ENCODE data around the gene SHROOM3.

SHROOM3 gene

DNA sequence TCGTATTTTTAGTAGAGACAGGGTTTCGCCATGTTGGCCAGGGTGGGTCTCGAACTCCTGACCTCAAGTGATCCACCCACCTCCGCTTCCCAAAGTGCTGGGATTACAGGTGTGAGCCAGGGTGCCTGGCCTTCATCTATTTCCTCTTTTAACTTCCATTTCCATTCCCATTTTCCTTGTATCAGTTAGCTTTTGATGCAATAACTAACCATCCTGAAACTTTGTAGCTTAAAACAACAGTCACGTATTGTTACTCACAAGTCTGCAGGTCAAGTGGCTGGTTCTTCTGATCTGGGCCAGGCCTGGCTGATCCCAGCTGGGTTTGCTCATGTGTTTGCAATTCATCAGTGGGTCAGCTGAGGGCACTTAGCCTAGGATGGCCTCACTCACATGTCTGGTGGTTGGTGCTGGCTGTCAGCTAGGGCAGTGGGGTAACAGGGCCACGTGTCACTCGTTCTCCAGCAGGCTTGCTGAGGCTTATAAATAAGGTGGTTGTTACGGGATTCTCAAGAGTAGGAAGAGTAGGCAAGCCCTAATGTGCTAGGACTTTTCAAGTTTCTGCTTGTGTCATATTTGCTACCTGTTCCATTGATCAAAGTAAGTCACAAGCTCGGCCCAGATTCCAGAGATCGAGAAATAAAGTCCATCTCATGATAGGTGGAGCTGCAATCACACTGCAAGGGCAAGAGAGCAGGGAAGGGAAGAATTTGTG lies 374.7 kb downstream of the SHROOM3 start:
- H3K27ac ChIP-seq = no peak overlapping the region
- TF ChIP-seq ZFX (IDR thresholded peaks at IDR 0.05; ENCODE audit: borderline replicate concordance) = no peak
- TF ChIP-seq, protein P1, sequence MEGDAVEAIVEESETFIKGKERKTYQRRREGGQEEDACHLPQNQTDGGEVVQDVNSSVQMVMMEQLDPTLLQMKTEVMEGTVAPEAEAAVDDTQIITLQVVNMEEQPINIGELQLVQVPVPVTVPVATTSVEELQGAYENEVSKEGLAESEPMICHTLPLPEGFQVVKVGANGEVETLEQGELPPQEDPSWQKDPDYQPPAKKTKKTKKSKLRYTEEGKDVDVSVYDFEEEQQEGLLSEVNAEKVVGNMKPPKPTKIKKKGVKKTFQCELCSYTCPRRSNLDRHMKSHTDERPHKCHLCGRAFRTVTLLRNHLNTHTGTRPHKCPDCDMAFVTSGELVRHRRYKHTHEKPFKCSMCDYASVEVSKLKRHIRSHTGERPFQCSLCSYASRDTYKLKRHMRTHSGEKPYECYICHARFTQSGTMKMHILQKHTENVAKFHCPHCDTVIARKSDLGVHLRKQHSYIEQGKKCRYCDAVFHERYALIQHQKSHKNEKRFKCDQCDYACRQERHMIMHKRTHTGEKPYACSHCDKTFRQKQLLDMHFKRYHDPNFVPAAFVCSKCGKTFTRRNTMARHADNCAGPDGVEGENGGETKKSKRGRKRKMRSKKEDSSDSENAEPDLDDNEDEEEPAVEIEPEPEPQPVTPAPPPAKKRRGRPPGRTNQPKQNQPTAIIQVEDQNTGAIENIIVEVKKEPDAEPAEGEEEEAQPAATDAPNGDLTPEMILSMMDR (IDR thresholded peaks at IDR 0.05) = no peak

DNA sequence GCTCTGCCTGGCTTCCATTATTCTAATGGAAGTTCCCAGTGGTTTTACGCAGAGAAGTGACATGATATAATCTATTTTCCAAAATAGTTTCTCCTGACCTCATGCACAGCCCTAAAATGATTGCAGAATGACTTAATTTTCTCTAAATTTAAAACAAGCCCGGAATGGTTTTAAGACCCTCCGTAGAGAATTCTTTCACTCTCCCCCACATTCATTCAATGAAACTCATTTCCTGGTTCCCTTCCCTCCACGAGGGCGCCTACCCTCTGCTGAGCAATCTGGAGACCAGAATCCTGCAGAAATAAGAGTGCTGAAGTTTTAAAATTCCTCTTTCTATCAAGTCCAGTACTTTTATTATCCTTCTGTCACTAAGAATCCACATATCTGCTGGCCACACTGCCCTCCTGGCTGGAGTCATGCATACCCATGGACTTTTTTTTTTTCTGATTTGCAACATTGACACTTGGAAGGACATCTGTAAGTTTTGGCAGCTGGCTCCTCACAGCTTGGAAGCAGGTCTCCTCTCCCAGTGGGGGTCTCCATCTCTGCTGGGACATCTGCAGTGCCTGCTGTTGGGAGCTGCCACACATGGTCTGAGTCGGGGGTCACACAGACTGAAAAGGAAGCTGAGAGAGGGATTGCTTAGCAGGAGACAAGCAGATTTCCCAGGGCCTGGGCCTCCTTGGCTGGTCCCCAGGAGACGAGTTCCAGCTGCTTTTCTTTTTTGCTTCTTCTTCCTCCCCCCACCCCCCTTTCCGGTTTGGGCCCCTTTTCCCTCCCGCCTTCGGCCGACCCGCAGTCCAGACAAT lies 376.8 kb downstream of the SHROOM3 start:
- TF ChIP-seq, protein P1 (IDR thresholded peaks at IDR 0.05) = no peak
- no peak for TF ChIP-seq ZFX (IDR thresholded peaks at IDR 0.05; ENCODE audit: borderline replicate concordance)
- no peak overlapping the region for H3K27ac ChIP-seq

DNA sequence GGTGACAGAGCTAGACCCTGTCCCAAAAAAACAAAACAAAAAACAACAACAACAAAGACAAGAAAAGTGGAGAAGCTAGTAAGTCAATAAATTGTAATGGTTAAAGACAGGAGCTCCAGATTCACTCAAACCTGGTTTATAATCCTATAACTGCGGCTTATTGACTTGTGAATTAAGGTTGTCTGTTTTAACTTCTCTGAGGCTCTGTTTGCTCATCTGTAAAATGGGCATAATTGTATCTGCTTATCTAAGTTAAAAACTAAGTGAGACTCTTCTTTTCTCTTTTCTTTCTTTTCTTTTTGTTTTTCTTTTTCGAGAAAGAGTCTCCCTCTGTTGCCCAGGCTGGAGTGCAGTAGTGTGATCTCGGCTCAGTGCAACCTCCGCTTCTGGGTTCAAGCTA lies 378.0 kb downstream of the SHROOM3 start:
- TF ChIP-seq ZFX (IDR thresholded peaks at IDR 0.05; ENCODE audit: borderline replicate concordance) = no peak
- TF ChIP-seq, protein P1 (IDR thresholded peaks at IDR 0.05) = no peak
- no peak overlapping the region for H3K27ac ChIP-seq

DNA sequence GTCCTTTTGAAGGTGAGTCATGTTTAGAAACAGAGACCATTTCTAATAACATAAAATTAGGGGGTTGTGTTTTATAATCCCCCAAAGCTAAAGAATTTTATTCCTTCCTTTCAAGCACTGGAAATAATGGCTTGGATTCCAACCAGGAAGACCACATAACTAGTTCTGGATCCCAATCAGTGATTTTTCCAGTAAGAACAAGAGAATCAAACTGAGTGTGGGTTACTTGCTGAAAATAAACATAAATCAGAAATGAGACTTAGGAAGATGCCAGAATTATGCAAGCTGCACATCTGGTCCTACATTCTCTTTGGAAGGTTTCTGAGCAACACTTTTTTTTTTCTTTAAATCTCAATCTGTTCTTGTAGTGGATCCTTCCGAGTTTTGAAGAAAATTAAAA lies 386.6 kb downstream of the SHROOM3 start:
- TF ChIP-seq, protein P1 (IDR thresholded peaks at IDR 0.05) = no peak
- no peak for TF ChIP-seq ZFX (IDR thresholded peaks at IDR 0.05; ENCODE audit: borderline replicate concordance)
- H3K27ac ChIP-seq = no peak overlapping the region

DNA sequence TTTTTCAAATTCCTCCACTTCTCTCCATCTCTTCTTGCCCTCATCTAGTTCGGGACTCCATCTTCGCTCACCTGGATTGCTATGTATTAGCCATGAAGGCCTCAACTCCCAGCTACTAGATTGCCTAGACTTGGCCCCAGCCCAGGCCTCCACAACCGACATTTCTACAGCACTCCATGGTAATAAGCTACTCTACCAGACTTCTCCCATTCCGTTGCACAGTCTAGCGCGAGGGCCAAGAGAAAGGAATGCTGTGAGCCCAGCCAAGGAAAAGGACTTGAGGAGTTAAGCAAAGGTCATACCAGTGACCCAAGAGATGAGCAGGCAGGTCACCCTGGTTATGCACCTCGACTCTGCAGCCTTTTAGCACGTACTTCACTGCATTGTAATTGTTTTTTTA lies 387.3 kb downstream of the SHROOM3 start:
- no peak for TF ChIP-seq ZFX (IDR thresholded peaks at IDR 0.05; ENCODE audit: borderline replicate concordance)
- TF ChIP-seq, protein P1 (IDR thresholded peaks at IDR 0.05) = no peak

DNA sequence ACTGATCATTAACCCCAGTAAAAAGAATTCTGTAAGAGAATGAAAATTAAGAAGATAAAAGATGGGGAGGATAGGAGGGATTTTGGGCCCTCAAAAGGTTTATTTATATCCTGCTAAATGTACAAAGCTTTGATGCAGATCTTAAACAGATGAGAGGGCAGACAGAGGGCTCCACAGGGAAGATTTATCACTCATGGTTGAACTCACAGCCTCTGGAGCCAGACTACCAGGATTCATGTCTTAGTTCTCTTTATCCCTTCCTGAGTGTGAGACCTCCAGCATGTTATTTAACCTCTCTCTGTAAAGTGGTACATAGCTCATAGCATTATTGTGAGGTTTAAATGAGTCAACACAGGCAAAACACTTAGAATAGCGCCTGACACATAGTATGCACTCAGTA lies 388.5 kb downstream of the SHROOM3 start:
- no peak overlapping the region for H3K27ac ChIP-seq
- TF ChIP-seq, protein P1 (IDR thresholded peaks at IDR 0.05) = no peak
- TF ChIP-seq ZFX (IDR thresholded peaks at IDR 0.05; ENCODE audit: borderline replicate concordance) = no peak

More for the DNA sequence above, 387.3 kb downstream of the SHROOM3 start:
- H3K27ac ChIP-seq = no peak overlapping the region

DNA sequence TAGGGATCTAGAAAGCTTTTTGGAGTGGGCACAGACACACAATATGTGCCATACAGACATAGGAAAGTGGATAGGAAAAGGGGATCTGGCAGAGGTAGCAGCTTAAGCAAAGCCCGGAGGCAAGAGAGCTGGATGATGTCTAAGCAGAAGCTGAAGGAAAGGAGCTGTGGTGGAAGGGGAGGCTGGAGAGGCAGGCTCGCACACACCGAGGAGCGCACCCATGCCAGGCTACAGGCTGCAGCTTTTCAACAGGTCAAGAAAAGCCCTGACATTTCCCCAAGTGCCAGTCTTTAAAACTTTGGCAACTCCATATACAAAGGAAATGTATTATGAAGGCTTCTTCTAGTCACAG lies 395.6 kb downstream of the SHROOM3 start:
- TF ChIP-seq, protein P1 (IDR thresholded peaks at IDR 0.05) = no peak
- no peak for TF ChIP-seq ZFX (IDR thresholded peaks at IDR 0.05; ENCODE audit: borderline replicate concordance)
- H3K27ac ChIP-seq = peak overlapping the region; percentile 71
